ENCODE measurements around the gene LCE2C. TPM values are rescaled to one million over a fixed set of nuclear protein-coding genes. Genes with fewer than 3 reads are reported as not detected.

Gene LCE2C
- total RNA-seq, 1 experiment from 2014 or later = not detected

GRCh38 chr1:152656459-152656858, 18.6 kb upstream of the LCE2C start:
- no peak for TF ChIP-seq CTCF (conservative IDR thresholded peaks at IDR 0.05)
- no CpG with 5 or more reads among the region's 2 CpGs for WGBS (ENCODE audit: extremely low coverage, insufficient read length, low lambda C conversion rate)
- peaks cover 90 to 94% of the 10 kb centered on the region in 2 experiments for H3K9me3 Mint-ChIP-seq

More at GRCh38 chr1:152656459-152656858, 18.6 kb upstream of the LCE2C start:
- Histone ChIP-seq H4K91ac (ENCODE audit: insufficient read length, low read depth, low read length) (no peak overlapping the region), H3T11ph (ENCODE audit: low read length) (no peak overlapping the region), H3K4ac (ENCODE audit: low read depth, low read length) (no peak overlapping the region), H3K4me2 (ENCODE audit: insufficient read depth, insufficient read length, low read length) (no peak overlapping the region), H2BK15ac (ENCODE audit: low read depth, low read length) (no peak overlapping the region), H4K8ac (replicated peaks; ENCODE audit: insufficient read length, low read depth, low read length) (no peak overlapping the region), H3K23me2 (ENCODE audit: insufficient read length, low read depth, low read length, poor library complexity, severe bottlenecking) (no peaks in the 10 kb centered on the region), H3K9me3 (ENCODE audit: control insufficient read depth, low read depth, low read length) (peaks cover 83% of the 10 kb centered on the region), H3K14ac (ENCODE audit: insufficient read depth, low read length) (no peak overlapping the region), H2BK120ac (ENCODE audit: low read depth, low read length, poor library complexity, severe bottlenecking) (no peak overlapping the region), H3K27me3 (ENCODE audit: insufficient read depth, low read length) (no peaks in the 10 kb centered on the region), H3K18ac (ENCODE audit: insufficient read length, low read depth, low read length) (no peak overlapping the region), H3K79me2 (ENCODE audit: insufficient read depth, low read length) (no peaks in the 10 kb centered on the region), H3K9ac (ENCODE audit: extremely low read depth, insufficient read length, low read length) (no peak overlapping the region), H3K4me1 (ENCODE audit: insufficient read depth, low read length) (no peaks in the 10 kb centered on the region), H3K56ac (ENCODE audit: insufficient read length, low read depth, low read length) (no peak overlapping the region), H2BK5ac (ENCODE audit: insufficient read length, low read length) (no peak overlapping the region), H2BK20ac (ENCODE audit: low read depth, low read length, poor library complexity, severe bottlenecking) (no peak overlapping the region), H3K79me1 (ENCODE audit: insufficient read depth, low read depth, low read length, poor library complexity, severe bottlenecking) (no peaks in the 10 kb centered on the region), H2BK12ac (ENCODE audit: insufficient read length, low read depth, low read length) (no peak overlapping the region), H4K20me1 (ENCODE audit: control insufficient read depth, insufficient read depth, insufficient read length) (no peaks in the 10 kb centered on the region), H3K27ac (ENCODE audit: insufficient read length, low read depth, low read length) (no peak overlapping the region), H3K23ac (ENCODE audit: insufficient read length, low read depth, low read length) (no peak overlapping the region), H2AK5ac (ENCODE audit: insufficient read length, low read length) (no peak overlapping the region), H2AFZ (ENCODE audit: low read length) (no peak overlapping the region), H4K5ac (ENCODE audit: insufficient read length, low read depth, low read length) (no peak overlapping the region)
- Mint-ChIP-seq H3K4me1 (no peaks in the 10 kb centered on the region), H3K36me3 (ENCODE audit: insufficient read depth in 1 of 3, low read depth in 3 of 3) (peaks cover 0 to 23% (median 4%) of the 10 kb centered on the region in 3 experiments; a peak in 4 of 7 replicates), H3K27me3 (ENCODE audit: low read depth) (no peaks in the 10 kb centered on the region; the same call in 1 of the 2 replicates), H3K4me3 (no peak overlapping the region), H3K27ac (no peak overlapping the region)
- DNase-seq = no peak
